Stimulated activated naive CD8-positive, alpha-beta T cell treated with anti-CD3 and anti-CD28 coated beads, Interleukin-15, Interleukin-2, amounts not matched to agents 100 U/mL and 50 U/mL, for 24 hours (primary cell): ENCODE data around the gene KSR1.
"Not testable (repeated sequence)": the region's sequence is repeated elsewhere in the genome, so short reads cannot be mapped to it uniquely, and the experiment has no call there.

Experiments
- ATAC-seq: fragments of 150-1000 bp; cut with Tn5 transposase; one replicate; pipeline ENCODE4 v1.10.0; 2021
- DNase-seq: peaks from one replicate; pipeline ENCODE4 v3.0.0; 2021

Gene KSR1

DNA sequence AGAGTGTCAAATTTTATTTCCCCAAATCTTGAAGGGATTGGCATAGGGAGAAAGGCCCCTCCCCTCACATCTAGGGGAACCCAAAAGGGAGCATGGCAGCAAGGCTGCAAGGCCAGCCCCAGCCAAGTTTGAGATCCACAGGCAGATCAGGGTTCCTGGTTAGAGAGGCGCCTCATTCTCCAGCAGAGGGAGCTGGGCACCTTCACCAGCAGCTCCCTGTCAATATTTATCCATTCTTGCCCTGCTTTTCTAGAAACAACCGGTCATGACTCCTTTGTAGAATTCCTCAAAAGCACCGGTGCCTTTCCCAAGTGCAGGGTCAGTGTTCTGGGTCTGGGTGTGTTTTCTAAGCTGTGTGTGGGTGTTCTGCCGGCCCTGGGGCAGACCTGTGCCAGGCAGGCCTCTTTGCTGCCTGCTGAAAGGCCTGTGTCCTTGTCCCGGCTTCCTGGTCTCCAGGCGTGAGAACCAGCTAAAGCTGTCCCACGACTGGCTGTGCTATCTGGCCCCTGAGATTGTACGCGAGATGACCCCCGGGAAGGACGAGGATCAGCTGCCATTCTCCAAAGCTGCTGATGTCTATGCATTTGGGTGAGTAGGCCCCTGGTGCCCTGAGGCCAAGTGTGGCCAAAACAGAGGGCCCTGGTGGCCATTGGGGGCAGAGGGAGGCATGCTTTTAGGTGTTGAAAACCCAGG lies 153.5 kb downstream of the KSR1 start:
- no peak for DNase-seq
- no peak for ATAC-seq

DNA sequence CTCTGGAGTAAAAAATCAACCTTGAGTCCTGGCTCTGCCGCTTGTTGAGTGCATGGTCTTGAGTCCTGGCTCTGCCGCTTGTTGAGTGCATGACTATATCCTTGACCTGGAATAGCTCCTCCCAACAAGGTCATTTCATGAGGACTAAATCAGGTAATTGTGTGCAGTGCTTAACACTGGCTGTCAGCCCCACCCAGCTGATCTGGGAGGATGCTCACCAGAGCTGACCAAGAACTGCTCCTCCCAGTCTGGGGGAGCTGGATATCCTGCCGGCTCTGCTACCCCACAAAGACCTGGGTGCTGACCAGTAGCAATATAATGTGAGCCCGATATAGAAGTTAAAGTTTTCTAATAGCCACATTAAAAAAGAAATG lies 154.0 kb downstream of the KSR1 start:
- ATAC-seq (no peak), DNase-seq (no peak)

DNA sequence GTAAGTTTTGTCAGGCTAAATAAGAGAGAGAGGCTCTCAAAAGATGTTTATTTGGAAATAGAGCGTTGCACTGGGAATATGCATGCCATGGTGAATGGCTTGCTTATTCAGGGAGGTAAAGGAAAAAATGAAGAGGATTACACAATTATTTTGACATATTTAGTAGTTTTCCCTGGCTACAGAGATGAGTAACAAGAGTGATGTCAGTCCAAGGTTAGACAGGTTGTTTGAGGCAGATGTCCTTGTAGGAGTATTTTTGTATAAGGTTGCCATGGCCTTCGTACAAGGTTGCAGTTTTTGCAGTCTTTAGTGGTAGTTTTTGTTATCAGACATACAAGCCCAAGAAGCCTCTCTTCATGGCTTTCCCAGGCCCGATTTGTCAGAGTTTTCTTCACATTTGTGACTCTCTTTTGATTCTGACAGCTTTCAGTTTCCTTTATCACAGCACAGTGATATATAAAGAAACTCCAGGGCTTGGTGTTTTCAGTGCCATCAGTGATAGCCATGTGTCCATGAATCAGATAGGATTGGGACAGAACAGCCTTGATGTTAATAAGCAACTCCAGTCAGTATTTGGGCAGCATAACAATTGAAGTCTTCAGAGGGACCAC lies 156.0 kb downstream of the KSR1 start:
- DNase-seq (no peak), ATAC-seq (no peak)

- ATAC-seq: no peak
- no peak for DNase-seq
Measured at GRCh38 chr17:27613433-27613832, 157.2 kb downstream of the KSR1 start.

DNA sequence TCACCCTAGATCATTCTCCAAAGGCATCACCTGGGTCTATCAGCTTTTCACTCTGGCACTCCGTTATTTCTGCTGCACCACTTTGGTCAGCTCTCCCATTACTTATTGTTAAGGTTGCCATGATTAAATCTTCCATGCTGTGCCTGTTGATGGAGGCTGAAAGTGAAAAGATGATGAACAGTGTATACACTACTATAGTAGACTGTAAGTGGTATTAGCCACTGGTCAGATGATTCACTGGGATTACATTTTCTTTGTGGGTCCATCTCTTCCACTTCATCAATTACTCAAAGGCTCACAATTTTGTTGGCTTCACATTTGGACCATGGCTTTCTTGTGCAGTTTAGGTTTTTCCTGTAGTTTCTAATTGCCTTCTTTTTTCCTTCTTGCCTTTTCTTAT lies 158.9 kb downstream of the KSR1 start:
- DNase-seq (no peak), ATAC-seq (no peak)

- no peak for DNase-seq
- peak; percentile 41 for ATAC-seq
Measured at GRCh38 chr17:27616414-27616813, 160.2 kb downstream of the KSR1 start.

- DNase-seq (no peak), ATAC-seq (no peak)
Measured at GRCh38 chr17:27618417-27618816, 162.2 kb downstream of the KSR1 start.

DNA sequence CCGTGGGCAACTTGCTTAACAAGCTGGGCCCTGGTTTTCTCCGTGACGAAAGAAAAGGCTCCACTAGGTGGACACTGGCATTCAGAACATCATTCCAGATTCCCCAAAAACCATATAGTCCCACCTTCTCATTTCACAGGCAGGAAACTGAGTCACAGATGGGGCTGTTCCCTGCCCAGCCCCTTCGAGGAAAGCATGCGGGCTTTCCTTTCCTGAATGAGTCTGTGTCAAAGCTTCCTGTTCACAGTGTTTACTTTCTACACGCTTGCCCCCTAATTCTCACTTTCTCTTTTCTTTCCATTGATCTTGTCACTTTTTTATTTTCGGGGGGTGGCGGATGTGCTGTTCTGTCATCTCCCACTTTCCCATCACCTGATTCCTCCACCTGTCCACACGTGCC lies 164.5 kb downstream of the KSR1 start:
- ATAC-seq (no peak), DNase-seq (no peak)

GRCh38 chr17:27621536-27621935 lies 165.3 kb downstream of the KSR1 start:
- ATAC-seq: no peak

GRCh38 chr17:27621942-27622559 lies 165.8 kb downstream of the KSR1 start:
- DNase-seq (no peak), ATAC-seq (no peak)

More at GRCh38 chr17:27621536-27621935, 165.3 kb downstream of the KSR1 start:
- no peak for DNase-seq

DNA sequence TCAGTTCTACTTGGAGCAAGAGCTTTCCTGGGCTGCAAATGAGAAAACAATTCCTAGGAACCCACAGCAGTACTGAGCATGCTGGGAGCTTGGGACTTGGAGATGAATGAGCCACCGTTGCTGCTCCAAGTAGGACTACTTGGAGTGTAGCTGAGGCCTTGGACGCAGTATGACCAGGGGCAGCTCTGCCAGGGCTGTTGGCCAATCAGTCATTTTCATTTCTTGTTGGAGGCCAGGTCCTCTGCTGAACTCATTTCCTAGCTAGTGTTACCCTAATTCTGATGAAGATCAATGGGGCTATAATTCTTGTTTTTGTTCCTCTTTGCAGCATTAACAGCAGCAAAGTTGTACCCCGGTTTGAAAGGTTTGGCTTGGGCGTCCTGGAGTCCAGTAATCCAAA lies 166.7 kb downstream of the KSR1 start:
- DNase-seq (no peak), ATAC-seq (no peak)

DNA sequence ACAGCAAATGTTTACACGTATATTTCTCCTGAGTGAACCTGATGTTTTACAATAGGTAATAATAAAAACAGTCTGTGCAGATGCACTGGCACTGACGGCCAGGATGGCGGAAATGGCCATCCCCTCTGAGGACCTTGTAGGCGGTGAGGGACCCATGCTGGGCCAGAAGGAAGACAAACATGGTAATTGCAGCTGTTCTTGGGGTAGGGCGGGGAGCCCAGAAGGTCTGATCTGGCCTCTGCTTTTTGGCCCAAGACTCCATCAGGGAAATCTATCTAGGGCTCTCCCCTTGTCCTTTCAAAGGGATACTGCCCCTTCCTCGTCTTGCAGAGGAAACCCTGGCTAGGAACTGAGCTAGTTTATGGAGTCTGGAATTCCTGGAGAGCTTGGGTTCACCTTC lies 167.4 kb downstream of the KSR1 start:
- ATAC-seq (no peak), DNase-seq (no peak)

DNA sequence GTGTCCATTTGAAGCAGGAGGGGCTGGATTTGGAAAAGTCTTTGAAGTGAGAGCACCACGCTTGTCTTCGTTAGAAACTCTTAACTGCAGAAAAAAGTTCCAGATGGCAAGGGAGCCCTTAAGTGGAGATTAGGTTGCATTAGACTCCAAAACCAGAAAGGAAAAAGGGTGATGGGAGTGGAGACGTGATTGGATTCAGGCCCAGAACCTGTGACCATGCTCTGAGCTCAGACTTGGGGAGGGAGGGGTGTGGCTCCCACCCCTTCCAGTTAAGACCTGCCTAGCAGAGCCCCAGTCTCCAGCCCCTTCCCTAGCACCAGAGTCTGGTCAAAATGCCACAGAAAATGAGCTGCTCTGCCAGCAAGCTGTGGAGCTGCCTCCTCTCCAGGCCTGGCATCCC lies 168.3 kb downstream of the KSR1 start:
- DNase-seq (no peak), ATAC-seq (no peak)

DNA sequence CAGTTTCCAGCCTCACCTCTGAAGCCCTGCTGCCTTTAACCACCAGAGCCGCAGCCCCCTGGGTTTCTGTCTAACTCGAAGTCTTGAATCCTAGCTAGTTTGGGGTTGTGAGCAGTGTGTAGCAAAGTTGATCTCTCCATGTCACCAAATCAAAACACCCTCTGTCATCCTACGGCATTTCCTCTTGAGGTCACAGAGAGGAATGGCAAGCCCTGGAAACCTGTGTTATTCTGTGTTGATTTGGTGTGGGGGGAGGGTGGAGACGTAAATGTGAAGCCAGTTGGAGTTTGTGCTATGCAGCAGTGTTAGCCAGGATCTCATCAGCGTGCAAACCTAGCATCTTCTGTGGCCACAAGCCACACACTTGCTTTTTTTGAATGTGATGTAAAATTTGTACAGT lies 169.6 kb downstream of the KSR1 start:
- ATAC-seq (no peak), DNase-seq (no peak)

DNA sequence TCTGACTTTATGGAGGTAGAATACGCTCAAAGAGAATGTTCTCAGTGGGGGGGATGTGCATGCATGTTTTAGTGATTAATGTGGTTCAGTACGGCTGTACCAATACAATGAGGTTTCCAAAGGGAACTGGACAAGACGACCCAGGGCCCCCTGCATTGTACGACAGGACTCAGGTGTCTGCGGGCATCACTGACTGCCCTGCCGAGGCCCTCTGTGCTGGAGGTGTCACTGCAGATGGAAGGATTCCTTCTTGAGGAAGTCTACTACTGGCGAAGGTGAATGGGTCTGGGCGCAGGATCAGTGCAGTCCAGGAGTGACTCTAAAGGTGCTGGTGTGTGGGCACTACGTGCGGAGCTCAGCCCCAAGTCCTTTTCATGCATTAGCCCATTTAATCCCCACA lies 171.3 kb downstream of the KSR1 start:
- DNase-seq (no peak), ATAC-seq (no peak)

DNA sequence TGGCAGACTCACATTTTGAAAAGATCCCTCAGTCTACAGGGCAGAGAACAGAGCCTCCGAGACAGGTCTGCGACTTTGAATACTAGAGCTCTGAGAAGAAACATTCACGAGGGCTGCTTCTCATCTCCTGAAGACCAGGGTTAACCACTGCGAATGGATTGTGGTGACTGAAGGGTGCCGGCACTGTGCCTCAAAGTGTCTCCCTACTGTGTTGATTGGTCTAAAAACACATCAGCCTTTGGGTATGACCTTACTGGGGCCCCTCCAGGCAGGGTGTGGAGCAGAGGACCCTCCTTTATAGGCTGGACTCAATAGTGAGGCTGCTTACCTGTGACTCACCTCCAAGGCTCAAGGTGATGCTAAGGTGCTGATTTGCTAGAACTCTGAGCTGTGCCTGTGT lies 172.1 kb downstream of the KSR1 start:
- ATAC-seq (no peak), DNase-seq (no peak)

DNA sequence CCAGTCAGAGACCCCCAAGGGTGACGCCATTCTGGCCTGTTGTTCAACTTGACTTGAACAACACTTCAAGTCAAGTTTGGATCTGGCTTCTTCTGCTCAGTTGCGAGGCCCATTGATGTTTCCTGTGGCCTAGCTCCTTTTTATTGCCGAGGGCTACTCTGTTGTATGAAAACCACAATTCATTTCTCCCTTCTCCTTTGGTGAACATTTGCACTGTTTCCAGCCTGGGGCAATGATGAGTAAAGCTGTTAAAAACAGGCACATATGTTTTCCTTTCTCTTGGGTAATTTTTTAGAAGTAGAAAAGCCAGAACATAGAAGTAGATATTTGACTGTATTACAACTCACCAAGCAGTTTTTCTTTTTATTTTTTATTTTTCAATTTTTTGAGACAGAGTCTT lies 173.0 kb downstream of the KSR1 start:
- DNase-seq, ATAC-seq: not testable (repeated sequence)

- no peak for DNase-seq
- ATAC-seq: peak; percentile 41
Measured at GRCh38 chr17:27630607-27631410, 174.6 kb downstream of the KSR1 start, which contains the start of gene LGALS9. TSS of gene LGALS9 (plus strand) at chr17:27631188. CDS start at chr17:27631266, 78 bp downstream.

DNA sequence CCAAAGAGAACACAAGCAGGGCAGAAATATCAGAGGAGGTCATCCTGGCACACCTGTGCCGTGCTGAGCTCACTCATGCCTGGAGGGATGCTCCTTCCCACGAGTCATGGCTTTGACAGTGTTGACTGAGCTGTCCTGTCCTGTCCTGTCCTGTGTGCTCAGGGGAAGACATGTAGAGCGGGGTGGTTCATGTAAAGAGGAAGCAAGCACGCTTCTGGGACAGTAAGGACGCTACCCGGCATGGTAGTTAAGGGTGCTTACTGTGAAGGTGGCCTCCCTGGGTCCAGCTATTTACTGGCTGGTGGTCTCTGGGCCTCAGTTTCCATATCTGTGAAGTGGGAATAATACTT lies 175.1 kb downstream of the KSR1 start:
- ATAC-seq (peak; percentile 28), DNase-seq (peak; percentile 21)

GRCh38 chr17:27631897-27632725 lies 175.9 kb downstream of the KSR1 start:
- ATAC-seq (no peak), DNase-seq (no peak)

DNA sequence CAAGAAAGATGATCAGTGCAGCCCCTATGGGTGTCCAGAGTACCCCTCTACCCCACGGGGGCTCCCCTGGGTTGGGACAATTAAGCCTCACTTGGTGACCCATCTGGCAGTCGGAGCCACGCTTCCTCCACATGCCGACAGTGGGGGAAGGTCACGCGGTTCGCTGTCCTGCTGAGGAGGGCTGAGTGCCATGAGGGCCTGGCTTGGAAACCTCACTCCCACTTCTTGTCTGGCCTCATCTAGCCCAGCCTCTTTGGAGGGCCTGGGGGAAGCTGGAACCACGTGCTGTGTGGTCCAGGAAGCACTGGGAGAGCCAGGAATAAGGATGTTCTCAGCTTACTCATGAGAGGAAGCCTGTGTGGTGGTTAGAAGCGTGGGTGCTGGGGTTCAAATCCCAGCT lies 176.5 kb downstream of the KSR1 start:
- not testable (repeated sequence) for DNase-seq, ATAC-seq
